Psoas muscle (tissue), 8 donors: ENCODE measurements around the gene WNT10A. TPM values are rescaled to one million over a fixed set of nuclear protein-coding genes. Genes with fewer than 3 reads are reported as not detected.

Source experiments
- ATAC-seq, 4 donors: fragments of 200-7000 bp; cut with Tn5 transposase; one replicate each; pipeline ENCODE4 v1.9.1; 2020; ENCODE audit warnings: moderate library complexity in 3 of 4, mild to moderate bottlenecking in 2 of 4
- DNase-seq, 2 donors: peaks; one replicate each; pipeline ENCODE4 v3.0.0-alpha.2; 2020
- H3K27ac ChIP-seq: fragments of 200-600 bp; one replicate; pipeline ENCODE4 v1.8.0; 2022
- H3K27me3 ChIP-seq, 3 donors: fragments of 200-600 bp in 1 of 3; one replicate each; pipeline versions ENCODE4 v1.6.1 to v1.8.0; 2013 to 2022; ENCODE audit warnings: low read length in 2 of 3, mild to moderate bottlenecking in 2 of 3, moderate library complexity in 1 of 3; ENCODE audit not compliant: insufficient read depth in 3 of 3
- H3K36me3 ChIP-seq, 2 donors: fragments of 200-600 bp in 1 of 2; one replicate each; pipeline versions ENCODE4 v1.6.1 to v1.8.0; 2013 to 2022; ENCODE audit warnings: low read depth in 1 of 2, mild to moderate bottlenecking in 1 of 2, moderate library complexity in 1 of 2; ENCODE audit not compliant: insufficient read depth in 1 of 2
- H3K4me1 ChIP-seq: fragments of 200-600 bp; one replicate; pipeline ENCODE4 v1.8.0; 2022
- H3K4me3 ChIP-seq: fragments of 200-600 bp; one replicate; pipeline ENCODE4 v1.8.0; 2022; ENCODE audit warnings: mild to moderate bottlenecking
- H3K9me3 ChIP-seq: fragments of 200-600 bp; one replicate; pipeline ENCODE4 v1.8.0; 2022
- CTCF ChIP-seq: fragments of 200-600 bp; IDR thresholded peaks from one replicate; pipeline ENCODE4 v1.8.0; 2022; ENCODE audit warnings: antibody characterized with exemption
- WGBS, 3 donors: extraction: QIAGEN DNeasy Blood & Tissue Kit; methylation state at CpG; one replicate each; pipeline versions ENCODE4 v1.1.6 to v1.1.7; 2013; 5-methylcytosine and 5-hydroxymethylcytosine counted together
- intact Hi-C, 2 donors: fragments of 100-400 bp; cut with DNase I; formaldehyde crosslinking; loops; one replicate each; pipeline versions ENCODE4 v1.11.0 to v1.14.2; 2022
- polyA plus RNA-seq, 3 donors: library from polyadenylated mRNA; stranded (reverse); fragments of 200-250 nt; gene quantifications; one replicate each; pipeline ENCODE4 v1.2.3, GENCODE V29; 2013
- total RNA-seq, 4 donors: library from RNA; stranded (reverse); fragmentation: NEBNext Ultra II Directional in 2 of 4; extraction: Animal tissue kit (Norgen Biotek cat#: 25700) in 2 of 4; gene quantifications; one replicate each; pipeline versions ENCODE4 v1.2.1 to v1.2.4, GENCODE V29; 2021 to 2023
- donor health status: healthy with polysubstance abuse.
- donor health status: DM: no; HTN: no; CAD: no; lungs with moderate emphysema.
- donor health status: Bipolar disorder and iron deficiency.
- donor health status: healthy.
- donor health status: DM: yes; HTN: yes; CAD: no.
- donor health status: DM: no; HTN: no; CAD: no.
- donor health status: DM: no; HTN: no; CAD: no.
- donor health status: DM: yes; HTN: yes; CAD: no.

Gene WNT10A
- total and polyA plus RNA-seq, 7 donors, result 0.01 to 0.03 TPM; not detected in 5

- peaks cover 0 to 73% (median 26%) of the 10 kb centered on the region in 3 donors for H3K27me3 ChIP-seq
- H3K9me3 ChIP-seq, result no peaks in the 10 kb centered on the region
- ATAC-seq, result no peak
- no peaks in the 10 kb centered on the region for H3K36me3 ChIP-seq
- intact Hi-C loops, result loop anchor here (2.0 to 5.0 kb wide), 2 partner anchors 38 to 43 kb away; no protein-coding TSS in a partner anchor
- DNase-seq, result no peak
- peaks cover 6% of the 10 kb centered on the region for H3K4me1 ChIP-seq
- no peak overlapping the region for H3K27ac ChIP-seq
- 69 to 83% (median 82%) methylated on average over 4 of the region's 4 CpGs for WGBS, 3 donors
- H3K4me3 ChIP-seq, result no peak overlapping the region
- no peak for TF ChIP-seq CTCF
These were observed 14.2 kb downstream of the WNT10A start for GRCh38 chr2:218894880-218895157.

GRCh38 chr2:218895326-218895725, 14.7 kb downstream of the WNT10A start:
- H3K27ac ChIP-seq, result no peak overlapping the region
- WGBS, 3 donors, result 68 to 74% (median 69%) methylated on average over 2 to 3 of the region's 3 CpGs
- intact Hi-C loops, result loop anchor here (2.0 to 5.0 kb wide), 2 partner anchors 39 to 43 kb away; no protein-coding TSS in a partner anchor

DNA sequence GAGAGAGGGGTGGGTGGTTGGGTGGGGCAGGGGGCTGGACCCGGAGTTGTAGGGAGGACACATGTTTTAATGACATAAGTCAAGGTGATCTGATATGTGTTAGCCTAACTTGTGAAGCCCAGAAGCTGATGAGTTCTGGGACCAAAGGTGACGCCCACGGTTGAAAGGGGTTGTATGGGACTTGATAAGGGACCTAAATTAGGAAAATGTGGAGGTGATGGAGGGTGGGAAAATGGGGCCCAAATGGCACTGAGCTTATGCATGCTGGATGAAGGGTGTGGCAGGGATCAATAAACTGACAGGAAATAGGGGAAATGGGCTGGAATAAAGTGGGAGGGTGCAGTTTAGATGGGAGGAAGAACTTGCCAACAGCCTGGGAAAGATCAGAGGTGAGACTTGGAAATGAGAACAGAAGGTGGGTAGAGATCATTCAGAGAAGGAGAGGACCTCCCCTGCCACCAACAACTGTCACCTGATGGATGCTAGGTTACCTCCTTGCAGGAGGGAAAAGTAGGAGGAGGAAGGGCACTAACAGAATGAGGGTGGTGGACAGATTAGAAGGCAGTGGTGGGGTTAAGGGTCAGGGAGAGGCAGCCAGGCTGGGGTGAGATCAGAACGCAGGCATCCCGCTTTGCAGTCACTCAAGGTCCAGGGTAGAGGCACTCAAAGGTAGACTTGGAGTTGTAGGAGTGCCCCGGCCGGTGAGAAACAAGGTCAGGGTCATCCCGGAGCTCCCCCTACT, 15.3 kb downstream of the WNT10A start:
- Histone ChIP-seq H3K4me3 (no peak overlapping the region), H3K9me3 (no peaks in the 10 kb centered on the region), H3K27ac (no peak overlapping the region), H3K27me3 (peaks cover 0 to 84% (median 26%) of the 10 kb centered on the region in 3 donors), H3K36me3 (no peaks in the 10 kb centered on the region), H3K4me1 (peaks cover 6% of the 10 kb centered on the region)
- DNase-seq (no peak), ATAC-seq (no peak)
- no peak for TF ChIP-seq CTCF
- intact Hi-C loops, result loop anchor here (2.0 to 5.0 kb wide), 3 partner anchors 19 to 44 kb away; no protein-coding TSS in a partner anchor
- 43 to 58% (median 51%) methylated on average over 8 of the region's 8 CpGs for WGBS, 3 donors

More at GRCh38 chr2:218895326-218895725, 14.7 kb downstream of the WNT10A start:
- no peak overlapping the region for H3K4me3 ChIP-seq
- ATAC-seq, result no peak
- peaks cover 0 to 78% (median 26%) of the 10 kb centered on the region in 3 donors for H3K27me3 ChIP-seq
- no peak for TF ChIP-seq CTCF
- no peaks in the 10 kb centered on the region for H3K36me3 ChIP-seq
- H3K9me3 ChIP-seq, result no peaks in the 10 kb centered on the region
- no peak for DNase-seq
- peaks cover 6% of the 10 kb centered on the region for H3K4me1 ChIP-seq

DNA sequence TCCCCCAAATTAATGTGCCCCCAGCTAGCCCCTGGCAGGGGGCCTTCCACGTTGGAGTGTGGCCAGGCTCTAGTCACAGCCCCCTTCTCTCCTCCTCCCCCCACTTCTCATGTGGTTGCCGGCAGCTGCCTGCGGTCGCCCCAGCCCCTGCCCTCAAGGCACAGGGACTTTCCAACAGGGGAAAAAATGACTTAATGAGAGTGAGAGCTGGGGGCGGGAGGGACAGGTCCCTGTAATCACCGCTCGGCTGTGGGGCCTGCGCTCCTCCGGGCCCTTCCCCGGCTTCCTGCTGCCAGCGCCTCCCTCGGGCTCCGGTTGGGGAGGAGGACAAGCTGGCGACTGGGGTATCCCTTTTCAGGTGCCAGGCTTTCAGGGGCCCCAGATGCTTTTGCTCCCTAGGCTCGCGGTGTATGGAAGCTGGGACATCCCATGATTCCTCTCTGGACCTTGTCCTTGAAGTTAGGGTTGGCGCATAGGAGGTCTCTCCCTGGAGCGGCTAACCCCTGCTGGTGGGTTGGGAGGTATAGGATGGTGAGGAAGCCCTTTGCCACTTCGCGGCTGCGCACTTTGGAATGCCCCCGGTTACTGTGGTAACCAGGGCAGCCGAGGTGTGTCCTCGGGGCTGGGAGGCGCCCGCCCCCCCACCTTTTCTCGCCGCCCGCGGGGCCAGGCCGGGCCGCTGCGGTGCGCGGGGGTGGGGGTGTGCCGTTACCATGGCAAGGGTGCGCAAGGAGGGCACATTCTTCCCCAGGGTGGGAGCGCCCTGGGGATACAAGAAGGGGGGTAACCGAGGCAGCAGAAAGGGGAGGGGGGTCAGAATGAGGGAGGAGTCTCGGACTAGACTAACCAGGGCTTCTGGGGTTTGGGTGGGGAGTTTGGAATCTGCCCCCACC, 16.1 kb downstream of the WNT10A start:
- Histone ChIP-seq H3K4me3 (no peak overlapping the region), H3K27ac (no peak overlapping the region), H3K4me1 (peaks cover 6% of the 10 kb centered on the region), H3K27me3 (peaks cover 0 to 92% (median 26%) of the 10 kb centered on the region in 3 donors), H3K9me3 (no peaks in the 10 kb centered on the region), H3K36me3 (no peaks in the 10 kb centered on the region)
- ATAC-seq, result no peak
- no peak for TF ChIP-seq CTCF
- whole genome bisulfite sequencing, 3 donors, result 13 to 22% (median 14%) methylated on average over 34 to 40 of the region's 40 CpGs
- no peak for DNase-seq
- intact Hi-C loops, result loop anchor here (2.0 to 5.0 kb wide), 2 partner anchors 20 to 44 kb away; no protein-coding TSS in a partner anchor
